HepG2 (cell line): ENCODE data around the gene ABCA3. TPM values are rescaled to one million over a fixed set of nuclear protein-coding genes. Genes with fewer than 3 reads are reported as not detected.

Experiments used
- ATAC-seq: fragments of 200-7000 bp; cut with Tn5 transposase; 3 replicates; pipeline ENCODE4 v1.9.1; 2020; ENCODE audit warnings: mild to moderate bottlenecking, moderate library complexity
- BruUV-seq: library from RNA; stranded (reverse); fragments of 400-500 nt; replicated peaks from 2 replicates; lab custom pipeline; 2021; lab: Mats Ljungman, UMichigan
- CTCF ChIA-PET: fragments of 300-600 bp; formaldehyde crosslinking; extraction: SDS; loops from one replicate; lab custom pipeline; 2021; ENCODE audit warnings: low total read pairs, inconsistent platforms, low intra/inter-chr PET ratio; lab: Yijun Ruan, JAX
- POLR2A ChIA-PET: fragments of 350-600 bp; sonication (Branson Sonifier 250); formaldehyde crosslinking; loops from one replicate; lab custom pipeline; 2020; ENCODE audit warnings: antibody characterized with exemption, inconsistent platforms; lab: Yijun Ruan, JAX
- DNase-seq: peaks from one replicate; pipeline ENCODE4 v3.0.0-alpha.2; 2015; ENCODE audit warnings: low spot score
- FAIRE-seq: peaks from 3 replicates; lab custom pipeline; 2011; peaks lifted over from hg19 to GRCh38; lab: Jason Lieb, UNC
- H2AFZ ChIP-seq: one replicate; pipeline ENCODE4 v1.6.1; 2011; ENCODE audit warnings: low read length, inconsistent platforms
- H3K27ac ChIP-seq: fragments of 300-600 bp; 3 replicates; pipeline ENCODE4 v1.8.0; 2011; ENCODE audit warnings: mixed run types, mild to moderate bottlenecking, mixed read lengths, low read length, inconsistent platforms; ENCODE audit not compliant: insufficient read depth; ENCODE audit errors: extremely low read length
- H3K27me3 ChIP-seq, 2 experiments: fragments of 200-600 bp in 1 of 2; 2 replicates in 1 of 2; 3 replicates in 1 of 2; pipeline versions ENCODE4 v1.6.0 to v1.8.0; 2011; ENCODE audit warnings: low read length in 2 of 2, mild to moderate bottlenecking in 2 of 2, moderate library complexity in 2 of 2, inconsistent platforms in 1 of 2; ENCODE audit not compliant: insufficient read depth in 2 of 2, control insufficient read depth in 1 of 2
- H3K36me3 ChIP-seq, 2 experiments: fragments of 200-600 bp in 1 of 2; replicated peaks in 1 of 2; 2 replicates in 1 of 2; 3 replicates in 1 of 2; pipeline versions ENCODE4 v1.5.1 to v1.8.0; 2011; ENCODE audit warnings: low read length in 2 of 2, inconsistent platforms in 1 of 2; ENCODE audit not compliant: insufficient read depth in 2 of 2, control insufficient read depth in 1 of 2
- H3K4me1 ChIP-seq: 2 replicates; pipeline ENCODE4 v1.5.1; 2012; ENCODE audit warnings: low read length, inconsistent platforms; ENCODE audit not compliant: insufficient read depth
- H3K4me2 ChIP-seq: 2 replicates; pipeline ENCODE4 v1.6.0; 2011; ENCODE audit warnings: low read depth, low read length, inconsistent platforms
- H3K4me3 ChIP-seq, 3 experiments: fragments of 200-600 bp in 1 of 3; sonication (generic), shearing (Covaris generic) in 1 of 3; replicated peaks in 1 of 3; 2 replicates each; pipeline ENCODE4 v1.5.1; 2011 to 2016; ENCODE audit warnings: low read length in 3 of 3, inconsistent platforms in 2 of 3, low read depth in 2 of 3, mild to moderate bottlenecking in 2 of 3, control low read depth in 1 of 3, mixed read lengths in 1 of 3; ENCODE audit not compliant: insufficient read depth in 1 of 3
- H3K79me2 ChIP-seq: one replicate; pipeline ENCODE4 v1.6.1; 2011; ENCODE audit warnings: low read length, inconsistent platforms; ENCODE audit not compliant: insufficient read depth
- H3K9ac ChIP-seq: 2 replicates; pipeline ENCODE4 v1.6.0; 2011; ENCODE audit warnings: mild to moderate bottlenecking, low read depth, low read length, inconsistent platforms; ENCODE audit not compliant: insufficient read depth
- H3K9me3 ChIP-seq: 2 replicates; pipeline ENCODE4 v1.5.1; 2012; ENCODE audit warnings: mild to moderate bottlenecking, low read length
- H4K20me1 ChIP-seq: 2 replicates; pipeline ENCODE4 v1.6.0; 2011; ENCODE audit warnings: inconsistent platforms, mild to moderate bottlenecking, low read length, moderate library complexity; ENCODE audit not compliant: insufficient read depth
- AKAP8 ChIP-seq: sonication (generic); formaldehyde crosslinking; IDR thresholded peaks from 2 replicates; pipeline ENCODE4 v1.5.1; 2020; ENCODE audit warnings: mild to moderate bottlenecking, missing genetic modification reagents
- FOXO1 ChIP-seq: sonication (generic); formaldehyde crosslinking; IDR thresholded peaks from 2 replicates; pipeline ENCODE4 v1.4.0; 2020; ENCODE audit warnings: missing genetic modification reagents
- KDM2A ChIP-seq: sonication (generic); formaldehyde crosslinking; IDR thresholded peaks from 2 replicates; pipeline ENCODE4 v1.4.0; 2020; ENCODE audit warnings: low read depth, missing genetic modification reagents, borderline replicate concordance
- MED1 ChIP-seq: sonication (generic); formaldehyde crosslinking; IDR thresholded peaks from 2 replicates; pipeline ENCODE4 v1.4.0; 2020; ENCODE audit warnings: missing genetic modification reagents
- MXD4 ChIP-seq: IDR thresholded peaks from 2 replicates; pipeline ENCODE4 v1.6.1; 2016; ENCODE audit warnings: mild to moderate bottlenecking, missing biosample characterization, missing genetic modification reagents
- MXI1 ChIP-seq: IDR thresholded peaks from 3 replicates; pipeline ENCODE4 v1.6.1; 2012; ENCODE audit warnings: low read depth, low read length, inconsistent platforms, borderline replicate concordance
- PHF5A ChIP-seq: IDR thresholded peaks from one replicate; pipeline ENCODE4 v1.6.1; 2018; ENCODE audit warnings: low read depth, missing genetic modification reagents; ENCODE audit not compliant: unreplicated experiment
- SIX1 ChIP-seq: sonication (generic); formaldehyde crosslinking; IDR thresholded peaks from 2 replicates; pipeline ENCODE4 v1.4.0; 2020; ENCODE audit warnings: missing genetic modification reagents, borderline replicate concordance
- SIX4 ChIP-seq: sonication (generic); formaldehyde crosslinking; IDR thresholded peaks from 2 replicates; pipeline ENCODE4 v1.4.0; 2020; ENCODE audit warnings: missing genetic modification reagents
- SMAD1 ChIP-seq: sonication (generic); formaldehyde crosslinking; IDR thresholded peaks from 2 replicates; pipeline ENCODE4 v1.4.0; 2020; ENCODE audit warnings: missing genetic modification reagents, low read depth, mild to moderate bottlenecking, borderline replicate concordance
- SMAD9 ChIP-seq: sonication (generic); formaldehyde crosslinking; IDR thresholded peaks from 2 replicates; pipeline ENCODE4 v1.5.1; 2020; ENCODE audit warnings: mild to moderate bottlenecking, missing genetic modification reagents
- SMARCE1 ChIP-seq: fragments of 450-650 bp; IDR thresholded peaks from 2 replicates; pipeline ENCODE4 v1.6.1; 2017; ENCODE audit warnings: borderline replicate concordance
- SP2 ChIP-seq: sonication (generic); formaldehyde crosslinking; IDR thresholded peaks from 2 replicates; pipeline ENCODE4 v1.5.1; 2020; ENCODE audit warnings: mild to moderate bottlenecking, missing genetic modification reagents
- SSRP1 ChIP-seq: IDR thresholded peaks from 2 replicates; pipeline ENCODE4 v1.6.1; 2016; ENCODE audit warnings: control low read depth
- TFE3 ChIP-seq: IDR thresholded peaks from 2 replicates; pipeline ENCODE4 v1.6.1; 2016
- ZBTB34 ChIP-seq: sonication (generic); formaldehyde crosslinking; IDR thresholded peaks from 2 replicates; pipeline ENCODE4 v1.8.0; 2022; ENCODE audit warnings: mild to moderate bottlenecking, missing genetic modification reagents
- ZNF543 ChIP-seq: sonication (generic); formaldehyde crosslinking; IDR thresholded peaks from 2 replicates; pipeline ENCODE4 v1.4.0; 2020; ENCODE audit warnings: mild to moderate bottlenecking, missing genetic modification reagents
- WGBS: methylation state at CpG from one replicate; pipeline ENCODE4 v1.1.6; 2017; ENCODE audit warnings: low lambda C conversion rate; 5-methylcytosine and 5-hydroxymethylcytosine counted together
- in situ Hi-C: cut with HindIII; loops from 2 replicates; pipeline ENCODE4 v1.10.0; 2017; ENCODE audit warnings: low pct_unique_long_range_greater_than_20kb; ENCODE audit not compliant: extremely low pct_ligation_motif_present
- intact Hi-C: fragments of 100-400 bp; cut with micrococcal nuclease; formaldehyde crosslinking; loops from one replicate; pipeline ENCODE4 v1.10.0; 2022; ENCODE audit not compliant: unreplicated experiment
- polyA plus RNA-seq, 8 experiments: library from polyadenylated mRNA; depleted of rRNA in 3 of 8; stranded (reverse) in 7 of 8; unstranded in 1 of 8; fragments of >200 nt; fragmentation: Illumina TruSeq in 4 of 8; extraction: Trizol in 4 of 8; gene quantifications; 2 replicates each; pipeline versions ENCODE4 v1.2.1 to v1.2.3, GENCODE V29; 2011 to 2016; ENCODE audit warnings: low read depth in 4 of 8, missing spikeins in 1 of 8, mixed read lengths in 1 of 8; ENCODE audit not compliant: insufficient read depth in 1 of 8
- total RNA-seq, 5 experiments: library from RNA; depleted of rRNA; stranded (reverse); fragments of >200 nt; fragmentation: Illumina TruSeq; extraction: Trizol; gene quantifications; 2 replicates each; pipeline ENCODE4 v1.2.3, GENCODE V29; 2016; ENCODE audit warnings: low read depth in 1 of 5

Gene ABCA3
- total and polyA plus RNA-seq, 2 of the 13 experiments (the other 11 are each of a cell fraction or from before 2014, with no cell fraction given), result 0.60 to 1.5 TPM

- TF ChIP-seq SMAD9 (CRISPR knock-in tag) (no peak), SMARCE1 (no peak), SIX1 (no peak)
Observed at GRCh38 chr16:2285731-2286191, 54.8 kb downstream of the ABCA3 start (continued).

- no peak overlapping the region; a peak in 1 of 6 replicates for H3K4me3 ChIP-seq
- no TSS peak for BruUV-seq
- intact Hi-C loops, result no loop called here
- ChIA-PET POLR2A (no interaction called here), CTCF (no interaction called here)
- H4K20me1 ChIP-seq, result no peaks in the 10 kb centered on the region
- H3K36me3 ChIP-seq, result no peaks in the 10 kb centered on the region
- H3K27ac ChIP-seq, result no peak overlapping the region
- 73% methylated on average over 15 of the region's 35 CpGs for WGBS
- in situ Hi-C loops, result no loop called here
- no peaks in the 10 kb centered on the region for H3K9me3 ChIP-seq
- DNase-seq (no peak), ATAC-seq (no peak), FAIRE-seq (no peak)
- H3K27me3 ChIP-seq, result peaks cover 32 to 80% of the 10 kb centered on the region in 2 experiments; a peak in 4 of 5 replicates
- no peaks in the 10 kb centered on the region for H3K79me2 ChIP-seq
- H3K4me1 ChIP-seq, result no peaks in the 10 kb centered on the region
- no peak overlapping the region for H2AFZ ChIP-seq
- no peak overlapping the region for H3K4me2 ChIP-seq
- no peak overlapping the region for H3K9ac ChIP-seq
- TF ChIP-seq KDM2A (CRISPR knock-in tag) (no peak), SMAD1 (no peak), SP2 (CRISPR knock-in tag) (no peak), ZBTB34 (CRISPR knock-in tag) (no peak), FOXO1 (CRISPR knock-in tag) (no peak), ZNF543 (no peak), AKAP8 (CRISPR knock-in tag) (no peak), MXI1 (no peak), MED1 (CRISPR knock-in tag) (no peak), PHF5A (CRISPR knock-in tag) (no peak), MXD4 (CRISPR knock-in tag) (no peak), SSRP1 (CRISPR knock-in tag) (no peak), SIX4 (CRISPR knock-in tag) (no peak), TFE3 (no peak)
Observed at GRCh38 chr16:2284797-2285576, 55.5 kb downstream of the ABCA3 start.
